Mucosa of descending colon (tissue), 3 donors: ENCODE measurements around the gene RPRD1B. TPM values are rescaled to one million over a fixed set of nuclear protein-coding genes. Genes with fewer than 3 reads are reported as not detected.

Source experiments
- ATAC-seq: fragments of 200-7000 bp; cut with Tn5 transposase; one replicate; pipeline ENCODE4 v1.9.1; 2020; ENCODE audit warnings: mild to moderate bottlenecking, moderate library complexity
- DNase-seq, 3 donors: peaks; one replicate each; pipeline ENCODE4 v3.0.0-alpha.2; 2020
- H3K36me3 ChIP-seq: fragments of 200-600 bp; one replicate; pipeline ENCODE4 v1.8.0; 2021; ENCODE audit warnings: low read depth, mild to moderate bottlenecking
- H3K4me1 ChIP-seq: fragments of 200-600 bp; one replicate; pipeline ENCODE4 v1.8.0; 2021; ENCODE audit warnings: low read depth, mild to moderate bottlenecking
- H3K4me3 ChIP-seq: fragments of 200-600 bp; one replicate; pipeline ENCODE4 v1.8.0; 2021; ENCODE audit warnings: mild to moderate bottlenecking
- H3K9me3 ChIP-seq: fragments of 200-600 bp; one replicate; pipeline ENCODE4 v1.8.0; 2021; ENCODE audit warnings: mild to moderate bottlenecking
- intact Hi-C, 2 donors: fragments of 100-400 bp; cut with DNase I in 1 of 2; cut with micrococcal nuclease in 1 of 2; formaldehyde crosslinking; loops; one replicate each; pipeline versions ENCODE4 v1.11.0 to v1.11.1; 2022; cut with DNase I, micrococcal nuclease
- total RNA-seq, 3 donors: library from RNA; stranded (reverse); fragmentation: NEBNext Ultra II Directional in 2 of 3; extraction: Animal tissue kit (Norgen Biotek cat#: 25700) in 2 of 3; gene quantifications; one replicate each; pipeline versions ENCODE4 v1.2.1 to v1.2.4, GENCODE V29; 2021 to 2023
- TF ChIP-seq, protein P1 (sequence below): fragments of 200-600 bp; IDR thresholded peaks from one replicate; pipeline ENCODE4 v1.8.0; 2022; ENCODE audit warnings: antibody characterized with exemption, mild to moderate bottlenecking
- donor health status: DM: no; HTN: no; CAD: no; lungs with moderate emphysema.
- donor health status: DM: no; HTN: no; CAD: no.
- donor health status: DM: no; HTN: yes; CAD: no.

Gene RPRD1B
- total RNA-seq, 3 donors from 2014 or later, result 28.2 to 36.3 (median 32.9) TPM

DNA sequence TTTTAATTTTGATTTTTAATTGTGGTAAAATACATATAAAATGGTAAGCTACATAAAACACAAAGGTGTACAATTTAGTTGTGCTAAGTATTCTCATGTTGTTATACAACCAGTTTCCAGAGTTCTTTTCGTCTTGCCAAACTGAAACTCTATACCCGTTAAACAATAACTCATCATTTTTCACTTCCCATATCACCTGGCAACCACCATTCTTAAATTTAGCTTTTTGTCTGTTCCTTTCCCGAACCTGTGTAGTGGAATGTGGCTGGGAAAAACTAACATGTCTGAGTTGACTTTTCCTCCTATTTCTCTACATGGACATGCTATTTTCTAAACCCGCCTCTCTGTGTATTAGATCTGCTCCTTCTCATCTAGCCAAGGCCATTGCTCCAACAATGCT is 27.6 kb downstream of the RPRD1B start:
- no peaks in the 10 kb centered on the region for H3K36me3 ChIP-seq
- H3K4me1 ChIP-seq, result no peaks in the 10 kb centered on the region
- H3K9me3 ChIP-seq, result no peaks in the 10 kb centered on the region
- ATAC-seq (no peak), DNase-seq (no peak)
- intact Hi-C loops, result no loop called here
- TF ChIP-seq, protein P1, sequence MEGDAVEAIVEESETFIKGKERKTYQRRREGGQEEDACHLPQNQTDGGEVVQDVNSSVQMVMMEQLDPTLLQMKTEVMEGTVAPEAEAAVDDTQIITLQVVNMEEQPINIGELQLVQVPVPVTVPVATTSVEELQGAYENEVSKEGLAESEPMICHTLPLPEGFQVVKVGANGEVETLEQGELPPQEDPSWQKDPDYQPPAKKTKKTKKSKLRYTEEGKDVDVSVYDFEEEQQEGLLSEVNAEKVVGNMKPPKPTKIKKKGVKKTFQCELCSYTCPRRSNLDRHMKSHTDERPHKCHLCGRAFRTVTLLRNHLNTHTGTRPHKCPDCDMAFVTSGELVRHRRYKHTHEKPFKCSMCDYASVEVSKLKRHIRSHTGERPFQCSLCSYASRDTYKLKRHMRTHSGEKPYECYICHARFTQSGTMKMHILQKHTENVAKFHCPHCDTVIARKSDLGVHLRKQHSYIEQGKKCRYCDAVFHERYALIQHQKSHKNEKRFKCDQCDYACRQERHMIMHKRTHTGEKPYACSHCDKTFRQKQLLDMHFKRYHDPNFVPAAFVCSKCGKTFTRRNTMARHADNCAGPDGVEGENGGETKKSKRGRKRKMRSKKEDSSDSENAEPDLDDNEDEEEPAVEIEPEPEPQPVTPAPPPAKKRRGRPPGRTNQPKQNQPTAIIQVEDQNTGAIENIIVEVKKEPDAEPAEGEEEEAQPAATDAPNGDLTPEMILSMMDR, result no peak
- no peak overlapping the region for H3K4me3 ChIP-seq

DNA sequence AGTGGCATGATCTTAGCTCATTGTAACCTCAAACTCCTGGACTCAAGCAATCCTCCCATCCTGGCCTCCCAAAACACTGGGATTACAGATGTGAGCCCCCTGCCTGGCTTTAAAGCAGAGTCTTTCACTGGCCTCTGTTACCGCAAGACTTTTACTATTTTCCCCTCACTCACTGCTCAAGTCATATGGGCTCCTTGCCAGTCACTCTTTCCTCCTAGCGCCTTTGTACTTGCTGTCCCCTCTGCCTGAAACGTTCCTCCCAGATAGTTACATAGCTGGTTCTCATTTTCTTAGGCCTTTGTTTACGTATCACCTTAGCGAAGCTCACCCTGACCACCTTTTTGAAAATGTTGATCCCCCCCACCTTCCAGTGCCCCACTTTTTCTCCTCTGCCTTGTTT is 29.3 kb downstream of the RPRD1B start:
- no peak for ATAC-seq
- intact Hi-C loops, result no loop called here
- Histone ChIP-seq H3K9me3 (no peaks in the 10 kb centered on the region), H3K36me3 (no peaks in the 10 kb centered on the region), H3K4me1 (no peaks in the 10 kb centered on the region), H3K4me3 (no peak overlapping the region)
- no peak for DNase-seq
- TF ChIP-seq, protein P1, result no peak

DNA sequence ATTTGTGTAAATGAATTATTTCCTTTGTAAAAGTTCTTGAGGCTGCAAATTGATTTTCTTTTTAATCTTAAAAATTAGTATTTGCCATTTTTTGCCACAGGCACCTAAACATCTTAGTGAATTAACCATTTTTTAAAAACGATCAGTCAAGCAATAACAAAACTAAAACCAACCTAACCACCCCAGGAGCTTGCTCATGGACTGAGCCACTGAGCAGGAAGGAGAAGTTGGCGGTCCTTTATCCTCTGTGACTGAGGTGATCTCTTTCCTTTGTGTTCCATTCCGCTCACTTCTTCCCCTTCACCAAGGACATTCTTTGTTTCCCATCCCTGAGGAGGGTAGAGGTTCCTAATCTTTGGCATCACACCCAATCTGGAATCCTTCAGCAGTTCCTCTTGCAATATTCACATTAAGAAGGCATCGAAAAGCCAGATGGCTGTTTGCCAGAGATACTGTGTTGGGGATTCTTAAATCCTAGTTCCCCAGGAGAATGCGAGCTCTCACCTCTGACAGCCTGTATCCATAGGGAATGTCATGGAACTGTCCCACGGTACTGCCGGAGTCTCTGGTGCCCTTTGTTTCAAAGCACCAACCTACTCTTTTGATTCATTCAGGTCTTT is 30.5 kb downstream of the RPRD1B start:
- no peak for ATAC-seq
- TF ChIP-seq, protein P1, result no peak
- Histone ChIP-seq H3K4me3 (no peak overlapping the region), H3K36me3 (no peaks in the 10 kb centered on the region), H3K9me3 (no peaks in the 10 kb centered on the region), H3K4me1 (no peaks in the 10 kb centered on the region)
- intact Hi-C loops, result no loop called here
- DNase-seq, result no peak

DNA sequence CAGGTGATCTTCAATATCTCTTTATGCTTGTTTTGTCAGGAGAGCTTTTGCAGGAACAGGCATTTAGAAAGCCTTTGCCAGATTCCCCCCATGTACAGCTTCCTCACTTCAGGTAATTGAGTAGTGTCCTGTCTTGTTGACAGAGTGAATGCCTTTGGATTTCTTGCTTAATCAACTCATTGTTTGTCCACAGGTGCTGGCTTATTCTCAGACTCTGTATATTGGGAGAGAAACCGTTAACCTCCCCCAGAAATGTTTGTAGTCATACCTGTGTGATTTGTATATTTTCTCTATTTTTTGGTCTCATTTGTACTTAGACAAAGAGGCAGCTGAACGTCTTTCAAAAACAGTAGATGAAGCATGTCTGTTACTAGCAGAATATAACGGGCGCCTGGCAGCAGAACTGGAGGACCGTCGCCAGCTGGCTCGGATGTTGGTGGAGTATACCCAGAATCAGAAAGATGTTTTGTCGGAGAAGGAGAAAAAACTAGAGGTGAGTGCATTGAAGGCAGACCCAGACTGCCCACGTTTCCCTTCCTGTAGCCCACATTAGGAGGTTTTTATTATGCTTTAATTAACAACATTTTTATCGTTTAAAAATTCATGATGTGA is 32.3 kb downstream of the RPRD1B start:
- Histone ChIP-seq H3K36me3 (no peaks in the 10 kb centered on the region), H3K9me3 (no peaks in the 10 kb centered on the region), H3K4me3 (no peak overlapping the region), H3K4me1 (no peaks in the 10 kb centered on the region)
- TF ChIP-seq, protein P1, result no peak
- DNase-seq (no peak), ATAC-seq (no peak)
- intact Hi-C loops, result no loop called here

DNA sequence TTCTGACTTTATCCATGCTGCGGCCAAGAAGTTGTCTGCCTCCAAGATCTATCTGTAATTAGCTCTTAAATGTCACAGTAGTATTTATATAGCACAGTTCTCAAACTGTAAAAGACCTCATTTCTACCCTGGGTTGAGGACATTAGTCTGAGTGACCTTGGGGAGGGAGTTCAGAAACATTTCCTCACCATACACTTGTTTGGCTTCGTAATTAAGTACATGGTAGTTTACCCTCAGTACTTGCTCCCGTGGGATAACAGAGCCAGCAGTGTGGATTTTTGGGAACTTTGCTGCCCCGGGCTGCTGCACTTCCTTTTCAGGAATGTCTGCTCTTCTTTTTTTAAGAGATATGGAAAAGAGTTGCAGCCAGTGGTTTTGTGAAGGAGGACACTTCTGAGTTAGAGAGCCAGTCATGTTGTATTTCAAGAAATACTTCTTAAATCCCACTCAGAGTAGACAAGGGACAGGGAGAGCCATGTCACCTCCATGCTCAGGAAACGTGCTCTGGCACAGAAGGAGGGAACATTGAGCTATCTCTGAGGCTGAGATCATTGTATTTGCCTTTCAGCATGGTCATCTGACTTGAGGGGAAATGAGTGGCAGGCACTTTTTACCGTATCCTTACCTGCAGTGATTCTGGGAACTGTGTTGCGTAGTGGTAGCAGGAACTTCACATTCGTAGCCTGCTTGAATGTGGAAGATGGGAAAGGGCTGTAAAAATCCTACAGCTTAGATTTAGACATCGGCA is 33.6 kb downstream of the RPRD1B start:
- H3K36me3 ChIP-seq, result no peaks in the 10 kb centered on the region
- H3K4me3 ChIP-seq, result no peak overlapping the region
- TF ChIP-seq, protein P1, result no peak
- ATAC-seq, result no peak
- H3K9me3 ChIP-seq, result no peaks in the 10 kb centered on the region
- H3K4me1 ChIP-seq, result no peaks in the 10 kb centered on the region
- intact Hi-C loops, result no loop called here
- DNase-seq, result no peak
